MV-4-11 (cell line): ENCODE measurements around the gene OTP.

Experiments
- DNase-seq: peaks from one replicate; lab custom pipeline; 2025; lab: John Stamatoyannopoulos, UW

Gene OTP

GRCh38 chr5:77640589-77641396 is 2.3 kb upstream of the OTP start:
- no peak for DNase-seq

GRCh38 chr5:77638763-77639671 is 504 bp upstream of the OTP start:
- DNase-seq: no peak

- DNase-seq: no peak
Measured at GRCh38 chr5:77637170-77637997, 1.1 kb downstream of the OTP start.

- DNase-seq: no peak
Measured at GRCh38 chr5:77636641-77637169, 1.8 kb downstream of the OTP start.

- no peak for DNase-seq
Measured at GRCh38 chr5:77635917-77636640, 2.4 kb downstream of the OTP start.

- DNase-seq: no peak
Measured at GRCh38 chr5:77635067-77635916, 3.2 kb downstream of the OTP start.

- DNase-seq: no peak
Measured at GRCh38 chr5:77633709-77634108, 4.8 kb downstream of the OTP start.

GRCh38 chr5:77633207-77633675 is 5.3 kb downstream of the OTP start:
- DNase-seq: no peak

- no peak for DNase-seq
Measured at GRCh38 chr5:77632526-77633206, 5.8 kb downstream of the OTP start.

- DNase-seq: peak; percentile 84
Measured at GRCh38 chr5:77630114-77630680, 8.3 kb downstream of the OTP start.

- peak; percentile 27 for DNase-seq
Measured at GRCh38 chr5:77629509-77630113, 8.9 kb downstream of the OTP start.

- DNase-seq: peak; percentile 30
Measured at GRCh38 chr5:77628840-77629508, 9.5 kb downstream of the OTP start.

- DNase-seq: no peak
Measured at GRCh38 chr5:77627869-77628674, 10.4 kb downstream of the OTP start.

- DNase-seq: no peak
Measured at GRCh38 chr5:77623203-77623740, 15.2 kb downstream of the OTP start.

- DNase-seq: no peak
Measured at GRCh38 chr5:77621440-77621839, 17.1 kb downstream of the OTP start.

GRCh38 chr5:77620405-77620804 is 18.1 kb downstream of the OTP start:
- DNase-seq: no peak

- DNase-seq: no peak
Measured at GRCh38 chr5:77616920-77617319, 21.6 kb downstream of the OTP start.
